PFSK-1 (cell line): ENCODE measurements around the gene TNP2.

Experiments
- FOXP2 ChIP-seq: optimal IDR thresholded peaks from 2 replicates; pipeline ENCODE3; 2011; ENCODE audit warnings: borderline replicate concordance, control low read depth, inconsistent platforms; ENCODE audit not compliant: insufficient read depth; ENCODE audit errors: extremely low read length, extremely low read depth
- POLR2AphosphoS5 ChIP-seq: IDR thresholded peaks from 2 replicates; pipeline ENCODE4 v1.6.1; 2012; ENCODE audit warnings: low read depth, mild to moderate bottlenecking, control low read depth, low read length, moderate library complexity
- SIN3A ChIP-seq: IDR thresholded peaks from 2 replicates; pipeline ENCODE4 v1.6.1; 2012; ENCODE audit warnings: mild to moderate bottlenecking, low read length, moderate library complexity, borderline replicate concordance; ENCODE audit not compliant: insufficient read depth
- TAF1 ChIP-seq: IDR thresholded peaks from 2 replicates; pipeline ENCODE4 v1.6.1; 2012; ENCODE audit warnings: low read length, control low read depth, borderline replicate concordance; ENCODE audit not compliant: insufficient read depth
- TF ChIP-seq, protein P1 (sequence below), 2 experiments: IDR thresholded peaks; 2 replicates each; pipeline versions ENCODE4 v1.6.1 to v1.8.0; 2011 to 2012; ENCODE audit warnings: low read depth in 2 of 2, low read length in 2 of 2, control low read depth in 1 of 2, inconsistent platforms in 1 of 2, mild to moderate bottlenecking in 1 of 2, moderate library complexity in 1 of 2; ENCODE audit not compliant: insufficient read depth in 1 of 2

TNP2 gene

DNA sequence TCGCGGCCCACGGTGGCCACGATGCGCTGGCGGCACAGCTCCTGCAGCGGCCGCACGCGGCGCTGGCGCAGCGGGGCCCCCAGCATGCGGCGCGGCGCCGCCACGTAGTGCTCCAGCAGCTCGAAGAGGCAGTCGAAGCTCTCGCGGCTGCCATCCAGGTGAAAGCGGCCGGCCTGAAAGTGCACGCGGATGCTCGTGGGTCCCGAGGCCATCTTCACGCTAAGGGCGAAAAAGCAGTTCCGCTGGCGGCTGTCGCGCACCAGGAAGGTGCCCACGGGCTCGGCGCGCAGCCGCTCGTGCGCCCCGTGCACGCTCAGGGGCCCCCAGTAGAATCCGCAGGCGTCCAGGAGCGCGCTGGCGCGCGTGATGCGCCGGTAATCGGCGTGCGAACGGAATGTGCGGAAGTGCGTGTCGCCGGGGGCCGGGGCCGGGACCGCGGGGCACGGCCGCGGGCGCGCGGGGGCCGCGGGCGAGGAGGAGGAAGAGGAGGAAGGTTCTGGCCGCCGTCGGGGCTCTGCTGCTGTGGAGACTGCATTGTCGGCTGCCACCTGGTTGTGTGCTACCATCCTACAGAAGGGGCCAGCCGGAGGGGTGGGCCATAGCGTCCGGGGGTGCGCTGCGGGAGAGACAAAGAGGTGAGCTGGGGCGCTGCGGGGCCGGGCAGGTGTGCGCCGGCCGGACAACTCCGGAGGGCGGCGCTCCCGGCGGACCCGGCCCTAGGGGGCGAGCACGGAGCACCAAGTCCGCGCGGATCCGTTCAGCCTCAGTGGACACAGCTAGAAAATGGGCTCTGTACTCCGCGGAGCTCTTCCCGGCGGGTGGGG, 14.0 kb downstream of the TNP2 start:
- TF ChIP-seq POLR2AphosphoS5, result no peak

DNA sequence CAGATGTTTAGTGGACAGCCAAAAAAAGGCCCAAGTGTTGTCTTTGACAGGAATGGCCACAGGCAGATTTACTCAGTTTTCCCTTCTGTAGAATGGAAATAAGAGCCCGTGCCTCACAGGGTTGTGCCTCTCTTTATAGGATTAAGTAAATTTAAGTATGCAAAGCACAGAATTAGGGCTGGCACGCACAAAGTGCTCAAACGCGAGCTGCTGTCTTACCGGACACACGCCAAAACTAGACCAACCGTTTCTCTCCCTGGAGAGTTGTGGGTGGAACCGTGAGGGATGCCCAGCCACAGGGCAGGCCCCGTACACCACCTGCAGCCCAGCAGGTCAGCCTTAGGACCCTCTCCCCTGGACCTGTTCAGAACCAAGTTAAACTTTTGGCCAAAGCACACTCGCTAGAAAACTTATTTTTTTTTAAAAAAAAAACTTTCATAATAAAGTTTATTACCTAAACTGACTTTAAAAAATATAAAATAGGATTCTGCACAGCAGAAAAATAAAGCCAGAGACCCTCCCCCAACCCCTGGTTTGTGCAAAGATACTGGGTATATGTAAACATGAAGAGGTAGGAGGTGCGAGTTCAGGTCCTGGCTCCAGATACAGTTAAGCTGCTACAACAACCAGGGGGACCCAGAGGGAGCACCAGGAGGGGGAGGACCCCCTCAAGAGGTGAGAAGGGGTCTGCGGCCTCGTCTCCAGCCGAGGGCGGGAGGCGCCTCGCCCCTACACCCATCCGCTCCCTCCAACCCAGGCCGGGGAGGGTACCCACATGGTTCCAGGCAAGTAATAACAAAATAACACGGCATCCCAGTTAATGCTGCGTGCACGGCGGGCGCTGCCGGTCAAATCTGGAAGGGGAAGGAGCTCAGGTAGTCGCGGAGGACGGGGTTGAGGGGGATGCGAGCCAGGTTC, 14.9 kb downstream of the TNP2 start:
- TF ChIP-seq TAF1 (no peak), FOXP2 (no peak), SIN3A (no peak), POLR2AphosphoS5 (no peak)
- TF ChIP-seq, protein P1, sequence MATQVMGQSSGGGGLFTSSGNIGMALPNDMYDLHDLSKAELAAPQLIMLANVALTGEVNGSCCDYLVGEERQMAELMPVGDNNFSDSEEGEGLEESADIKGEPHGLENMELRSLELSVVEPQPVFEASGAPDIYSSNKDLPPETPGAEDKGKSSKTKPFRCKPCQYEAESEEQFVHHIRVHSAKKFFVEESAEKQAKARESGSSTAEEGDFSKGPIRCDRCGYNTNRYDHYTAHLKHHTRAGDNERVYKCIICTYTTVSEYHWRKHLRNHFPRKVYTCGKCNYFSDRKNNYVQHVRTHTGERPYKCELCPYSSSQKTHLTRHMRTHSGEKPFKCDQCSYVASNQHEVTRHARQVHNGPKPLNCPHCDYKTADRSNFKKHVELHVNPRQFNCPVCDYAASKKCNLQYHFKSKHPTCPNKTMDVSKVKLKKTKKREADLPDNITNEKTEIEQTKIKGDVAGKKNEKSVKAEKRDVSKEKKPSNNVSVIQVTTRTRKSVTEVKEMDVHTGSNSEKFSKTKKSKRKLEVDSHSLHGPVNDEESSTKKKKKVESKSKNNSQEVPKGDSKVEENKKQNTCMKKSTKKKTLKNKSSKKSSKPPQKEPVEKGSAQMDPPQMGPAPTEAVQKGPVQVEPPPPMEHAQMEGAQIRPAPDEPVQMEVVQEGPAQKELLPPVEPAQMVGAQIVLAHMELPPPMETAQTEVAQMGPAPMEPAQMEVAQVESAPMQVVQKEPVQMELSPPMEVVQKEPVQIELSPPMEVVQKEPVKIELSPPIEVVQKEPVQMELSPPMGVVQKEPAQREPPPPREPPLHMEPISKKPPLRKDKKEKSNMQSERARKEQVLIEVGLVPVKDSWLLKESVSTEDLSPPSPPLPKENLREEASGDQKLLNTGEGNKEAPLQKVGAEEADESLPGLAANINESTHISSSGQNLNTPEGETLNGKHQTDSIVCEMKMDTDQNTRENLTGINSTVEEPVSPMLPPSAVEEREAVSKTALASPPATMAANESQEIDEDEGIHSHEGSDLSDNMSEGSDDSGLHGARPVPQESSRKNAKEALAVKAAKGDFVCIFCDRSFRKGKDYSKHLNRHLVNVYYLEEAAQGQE (IDR thresholded peaks at IDR 0.05; ENCODE audit: insufficient read depth in 1 of 2, low read depth in 2 of 2, low read length in 2 of 2), result no peak

DNA sequence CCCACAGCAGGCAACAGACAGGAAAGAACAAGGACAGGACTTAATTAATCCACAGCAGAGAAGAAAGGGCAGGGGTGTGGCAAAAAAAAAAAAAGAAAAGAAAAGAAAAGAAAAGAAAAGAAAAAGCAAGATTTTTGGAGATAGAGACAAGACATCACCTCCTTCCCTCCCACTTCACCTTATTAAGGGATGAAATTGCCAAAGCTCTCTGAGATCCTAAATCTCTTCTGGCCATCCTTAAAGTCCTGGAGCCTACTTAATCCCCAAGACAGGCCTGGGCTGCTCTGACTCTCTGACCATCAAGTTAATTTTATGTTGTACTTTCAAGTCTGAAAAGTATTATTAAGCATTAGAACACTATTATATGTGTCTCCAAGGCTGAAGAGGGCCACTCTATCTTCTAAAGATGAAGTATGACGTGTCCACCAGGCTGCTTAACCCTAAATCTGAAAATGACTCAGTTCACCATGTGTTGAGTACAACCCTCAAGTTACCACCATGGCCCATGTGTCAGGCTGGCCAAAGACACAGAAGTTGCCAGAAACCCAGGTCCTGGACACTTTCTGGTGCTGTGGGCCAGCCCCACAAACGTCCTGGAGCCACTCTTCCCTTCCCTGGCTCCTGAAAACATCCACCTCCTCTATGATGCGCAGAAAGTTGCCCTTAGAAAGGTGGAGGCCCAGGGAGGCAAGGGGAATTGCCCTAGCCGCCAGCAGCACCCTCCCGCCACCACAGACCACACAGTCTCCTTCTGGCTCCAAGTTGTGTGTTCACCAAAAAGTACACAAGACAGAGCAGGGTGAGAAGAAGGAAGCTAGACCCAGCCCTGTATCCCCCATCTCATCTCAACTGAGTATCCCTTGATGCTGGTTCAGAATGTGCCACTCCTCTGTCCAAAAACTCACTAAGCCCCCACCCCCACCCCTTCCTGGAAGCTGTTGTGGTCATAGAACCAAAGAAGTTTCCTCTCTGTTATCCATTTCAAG, 15.8 kb downstream of the TNP2 start:
- TF ChIP-seq TAF1 (no peak), SIN3A (no peak), POLR2AphosphoS5 (peak; percentile 34; the same call in 1 of the 2 replicates), FOXP2 (no peak)
- TF ChIP-seq, protein P1 (IDR thresholded peaks at IDR 0.05; ENCODE audit: insufficient read depth in 1 of 2, low read depth in 2 of 2, low read length in 2 of 2), result no peak

DNA sequence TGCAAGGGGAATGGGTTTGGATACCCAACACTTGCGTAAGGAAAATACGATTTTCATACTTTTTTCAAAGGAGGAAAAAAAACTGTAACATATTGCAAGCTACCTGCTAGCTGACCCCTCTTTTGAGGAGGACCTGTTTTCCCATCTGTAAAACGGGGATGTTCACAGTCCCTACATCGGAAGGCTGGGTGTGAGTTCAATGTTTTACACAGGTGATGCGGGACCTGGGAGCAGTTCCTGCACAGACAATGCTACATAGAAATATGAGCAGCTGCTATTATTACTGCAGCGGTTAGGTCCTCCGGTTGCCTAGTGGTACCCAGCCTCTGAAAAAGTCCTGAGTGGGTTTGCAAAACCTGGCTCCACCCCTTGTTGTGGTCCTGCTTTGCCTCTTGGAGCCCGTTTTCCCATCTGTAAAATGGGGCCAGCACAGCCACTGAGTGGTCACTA, 16.6 kb downstream of the TNP2 start:
- TF ChIP-seq SIN3A (no peak), FOXP2 (no peak), POLR2AphosphoS5 (no peak), TAF1 (no peak)
- TF ChIP-seq, protein P1 (IDR thresholded peaks at IDR 0.05; ENCODE audit: insufficient read depth in 1 of 2, low read depth in 2 of 2, low read length in 2 of 2), result no peak
